ENCODE results near the gene ATP6V1G1.

Gene ATP6V1G1

DNA sequence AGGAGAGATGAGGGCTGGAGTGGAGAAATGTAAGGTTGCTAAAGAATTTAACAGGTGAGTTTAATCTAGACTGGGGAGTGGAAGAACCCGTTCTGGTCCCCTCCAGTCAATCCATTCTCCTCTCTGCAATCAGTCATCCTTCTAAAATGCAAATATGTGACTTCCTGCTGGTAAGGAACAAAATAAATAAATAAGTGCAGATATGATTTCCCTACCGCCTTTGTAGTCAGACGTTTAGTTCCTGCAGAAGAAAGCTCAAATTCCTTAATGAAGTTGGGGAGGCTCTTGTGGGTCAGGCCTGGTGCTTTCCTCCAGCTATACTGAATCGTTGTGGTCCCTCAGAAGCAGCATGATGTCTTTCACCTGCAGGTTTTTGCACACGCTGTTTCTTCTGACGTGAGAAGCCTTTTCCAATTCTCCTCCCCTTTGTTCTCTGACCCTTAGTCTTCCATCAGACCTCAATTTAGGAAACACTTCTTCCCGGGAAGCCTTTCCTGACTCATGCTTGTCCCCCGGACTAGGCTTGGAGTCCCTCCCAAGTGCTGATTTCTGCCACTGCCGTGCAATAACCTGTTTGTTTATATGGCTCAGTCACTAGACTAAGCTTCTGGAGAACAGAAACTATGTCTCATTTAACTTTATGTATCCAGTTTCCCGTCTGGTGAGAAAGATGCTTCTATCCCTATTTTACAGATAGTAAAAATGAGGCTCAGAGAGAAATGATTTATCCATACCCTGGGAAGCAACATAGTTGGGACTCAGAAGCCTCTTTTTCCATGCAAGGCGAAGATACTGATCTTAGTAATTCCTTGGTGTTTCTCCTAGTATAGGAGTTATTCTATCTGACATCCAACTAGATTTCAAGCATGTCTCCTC lies 1.3 kb downstream of the ATP6V1G1 start:
- Histone ChIP-seq H2BK5ac (ENCODE audit: low read depth, low read length, poor library complexity) (no peak overlapping the region), H4K8ac (ENCODE audit: low read depth, low read length) (no peak overlapping the region), H4K91ac (ENCODE audit: low read depth, low read length) (no peak overlapping the region), H2AFZ (ENCODE audit: insufficient read depth, low read length, poor library complexity) (no peak overlapping the region), H2AK5ac (ENCODE audit: low read length) (no peak overlapping the region), H3K27ac (ENCODE audit: low read depth, low read length) (no peak overlapping the region), H3K23ac (ENCODE audit: low read length) (no peak overlapping the region), H3K79me1 (ENCODE audit: low read length) (peaks cover 7% of the 10 kb centered on the region), H3K9ac (ENCODE audit: low read length) (peak overlapping the region; percentile 44), H3K4me2 (ENCODE audit: low read length) (peak overlapping the region; percentile 77), H3K79me2 (ENCODE audit: control insufficient read depth, insufficient read depth, low read length, poor library complexity) (peaks cover 15% of the 10 kb centered on the region), H3K9me3 (ENCODE audit: insufficient read depth, low read depth, low read length) (no peaks in the 10 kb centered on the region), H3K18ac (ENCODE audit: low read length) (no peak overlapping the region), H4K12ac (ENCODE audit: low read depth, low read length) (no peak overlapping the region), H3K4me1 (ENCODE audit: control insufficient read depth in 1 of 2, insufficient read depth in 2 of 2, low read length in 2 of 2) (peaks cover 6 to 7% of the 10 kb centered on the region in 2 experiments), H2BK120ac (ENCODE audit: insufficient read depth, low read length, poor library complexity) (no peak overlapping the region), H3K4ac (ENCODE audit: low read depth, low read length) (peak overlapping the region; percentile 97), H3K36me3 (ENCODE audit: control insufficient read depth in 1 of 2, insufficient read depth in 2 of 2, low read length in 2 of 2) (peaks cover 7 to 12% of the 10 kb centered on the region in 2 experiments), H3K27me3 (ENCODE audit: insufficient read depth, low read length) (no peaks in the 10 kb centered on the region), H3K4me3 (ENCODE audit: low read depth, low read length) (peak overlapping the region; percentile 93), H2BK12ac (ENCODE audit: low read length) (no peak overlapping the region), H3K14ac (ENCODE audit: low read length) (no peak overlapping the region)
- no CpG with 5 or more reads among the region's 11 CpGs for WGBS (ENCODE audit: extremely low coverage, insufficient coverage, insufficient read length)
- peak; percentile 71 to 80 for DNase-seq

DNA sequence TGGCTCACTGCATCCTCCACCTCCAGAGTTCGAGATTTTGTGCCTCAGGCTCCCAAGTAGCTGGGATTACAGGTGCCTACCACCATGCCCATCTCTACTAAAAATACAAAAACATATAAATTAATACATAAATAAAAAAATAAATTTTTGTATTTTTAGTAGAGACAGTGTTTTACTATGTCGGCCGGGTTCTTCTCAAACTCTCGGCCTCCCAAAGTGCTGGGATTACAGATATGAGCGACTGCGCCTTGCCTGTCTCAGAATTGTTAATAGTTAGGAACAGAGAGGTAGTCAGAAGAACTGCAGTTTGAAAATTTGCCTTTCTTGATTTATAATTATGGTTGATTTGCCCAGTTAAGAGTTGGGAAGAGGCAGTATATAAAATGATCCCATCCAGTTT lies 2.8 kb downstream of the ATP6V1G1 start:
- H3K4ac ChIP-seq (ENCODE audit: low read depth, low read length), result peak overlapping the region; percentile 54
- no peak overlapping the region for H3K4me2 ChIP-seq (ENCODE audit: low read length)
- no peak overlapping the region for H2BK120ac ChIP-seq (ENCODE audit: insufficient read depth, low read length, poor library complexity)
- H4K8ac ChIP-seq (ENCODE audit: low read depth, low read length), result no peak overlapping the region
- H3K4me3 ChIP-seq (ENCODE audit: low read depth, low read length), result no peak overlapping the region
- no peak overlapping the region for H2AFZ ChIP-seq (ENCODE audit: insufficient read depth, low read length, poor library complexity)
- H2AK5ac ChIP-seq (ENCODE audit: low read length), result no peak overlapping the region
- H3K27ac ChIP-seq (ENCODE audit: low read depth, low read length), result no peak overlapping the region
- WGBS (ENCODE audit: extremely low coverage, insufficient coverage, insufficient read length), result no CpG with 5 or more reads among the region's 6 CpGs
- no peak overlapping the region for H4K12ac ChIP-seq (ENCODE audit: low read depth, low read length)
- H3K79me2 ChIP-seq (ENCODE audit: control insufficient read depth, insufficient read depth, low read length, poor library complexity), result peaks cover 16% of the 10 kb centered on the region
- DNase-seq, result no peak
- H3K14ac ChIP-seq (ENCODE audit: low read length), result no peak overlapping the region
- peaks cover 6 to 7% of the 10 kb centered on the region in 2 experiments for H3K4me1 ChIP-seq (ENCODE audit: control insufficient read depth in 1 of 2, insufficient read depth in 2 of 2, low read length in 2 of 2)
- peaks cover 7% of the 10 kb centered on the region for H3K79me1 ChIP-seq (ENCODE audit: low read length)
- no peak overlapping the region for H3K23ac ChIP-seq (ENCODE audit: low read length)
- H3K36me3 ChIP-seq (ENCODE audit: control insufficient read depth in 1 of 2, insufficient read depth in 2 of 2, low read length in 2 of 2), result peaks cover 15 to 24% of the 10 kb centered on the region in 2 experiments
- no peaks in the 10 kb centered on the region for H3K27me3 ChIP-seq (ENCODE audit: insufficient read depth, low read length)
- no peaks in the 10 kb centered on the region for H3K9me3 ChIP-seq (ENCODE audit: insufficient read depth, low read depth, low read length)
- H3K18ac ChIP-seq (ENCODE audit: low read length), result no peak overlapping the region
- no peak overlapping the region for H4K91ac ChIP-seq (ENCODE audit: low read depth, low read length)
- no peak overlapping the region for H2BK5ac ChIP-seq (ENCODE audit: low read depth, low read length, poor library complexity)
- no peak overlapping the region for H2BK12ac ChIP-seq (ENCODE audit: low read length)
- H3K9ac ChIP-seq (ENCODE audit: low read length), result no peak overlapping the region

DNA sequence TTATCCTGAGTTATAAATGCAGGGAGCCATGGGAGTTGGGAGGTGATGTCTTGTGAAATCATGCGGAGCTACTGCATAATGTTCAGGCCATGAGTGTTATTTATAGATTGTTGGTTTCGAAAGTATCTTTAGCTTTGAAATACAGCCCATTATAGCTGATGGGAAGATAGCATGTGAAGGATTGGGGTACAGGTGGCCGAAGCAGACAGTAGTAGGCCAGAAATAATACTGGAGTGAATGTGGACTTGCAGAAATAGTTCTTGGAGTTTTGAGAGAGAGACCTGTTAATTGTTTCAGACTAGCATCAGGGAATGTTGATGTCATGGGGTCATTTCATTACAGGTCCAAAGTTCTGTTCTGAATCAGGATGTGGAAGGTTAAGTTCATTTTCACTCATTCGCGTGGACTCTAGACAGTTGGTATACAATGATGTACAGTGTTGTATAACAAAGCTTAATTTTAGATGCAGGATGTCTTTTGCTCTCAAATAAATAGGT lies 3.8 kb downstream of the ATP6V1G1 start:
- H3K14ac ChIP-seq (ENCODE audit: low read length), result no peak overlapping the region
- no peak overlapping the region for H3K23ac ChIP-seq (ENCODE audit: low read length)
- no peaks in the 10 kb centered on the region for H3K9me3 ChIP-seq (ENCODE audit: insufficient read depth, low read depth, low read length)
- H3K9ac ChIP-seq (ENCODE audit: low read length), result no peak overlapping the region
- no peak overlapping the region for H3K4me2 ChIP-seq (ENCODE audit: low read length)
- H4K8ac ChIP-seq (ENCODE audit: low read depth, low read length), result no peak overlapping the region
- DNase-seq, result no peak
- peaks cover 6 to 7% of the 10 kb centered on the region in 2 experiments for H3K4me1 ChIP-seq (ENCODE audit: control insufficient read depth in 1 of 2, insufficient read depth in 2 of 2, low read length in 2 of 2)
- H2AK5ac ChIP-seq (ENCODE audit: low read length), result no peak overlapping the region
- no peak overlapping the region for H4K12ac ChIP-seq (ENCODE audit: low read depth, low read length)
- no peak overlapping the region for H3K4me3 ChIP-seq (ENCODE audit: low read depth, low read length)
- H3K27me3 ChIP-seq (ENCODE audit: insufficient read depth, low read length), result no peaks in the 10 kb centered on the region
- peaks cover 7% of the 10 kb centered on the region for H3K79me1 ChIP-seq (ENCODE audit: low read length)
- no peak overlapping the region for H2AFZ ChIP-seq (ENCODE audit: insufficient read depth, low read length, poor library complexity)
- H3K4ac ChIP-seq (ENCODE audit: low read depth, low read length), result peak overlapping the region; percentile 34
- no peak overlapping the region for H3K27ac ChIP-seq (ENCODE audit: low read depth, low read length)
- H2BK12ac ChIP-seq (ENCODE audit: low read length), result no peak overlapping the region
- H2BK120ac ChIP-seq (ENCODE audit: insufficient read depth, low read length, poor library complexity), result no peak overlapping the region
- no peak overlapping the region for H4K91ac ChIP-seq (ENCODE audit: low read depth, low read length)
- peaks cover 18 to 27% of the 10 kb centered on the region in 2 experiments for H3K36me3 ChIP-seq (ENCODE audit: control insufficient read depth in 1 of 2, insufficient read depth in 2 of 2, low read length in 2 of 2)
- H2BK5ac ChIP-seq (ENCODE audit: low read depth, low read length, poor library complexity), result no peak overlapping the region
- WGBS (ENCODE audit: extremely low coverage, insufficient coverage, insufficient read length), result no CpG with 5 or more reads among the region's 5 CpGs
- H3K79me2 ChIP-seq (ENCODE audit: control insufficient read depth, insufficient read depth, low read length, poor library complexity), result peaks cover 16% of the 10 kb centered on the region
- no peak overlapping the region for H3K18ac ChIP-seq (ENCODE audit: low read length)

DNA sequence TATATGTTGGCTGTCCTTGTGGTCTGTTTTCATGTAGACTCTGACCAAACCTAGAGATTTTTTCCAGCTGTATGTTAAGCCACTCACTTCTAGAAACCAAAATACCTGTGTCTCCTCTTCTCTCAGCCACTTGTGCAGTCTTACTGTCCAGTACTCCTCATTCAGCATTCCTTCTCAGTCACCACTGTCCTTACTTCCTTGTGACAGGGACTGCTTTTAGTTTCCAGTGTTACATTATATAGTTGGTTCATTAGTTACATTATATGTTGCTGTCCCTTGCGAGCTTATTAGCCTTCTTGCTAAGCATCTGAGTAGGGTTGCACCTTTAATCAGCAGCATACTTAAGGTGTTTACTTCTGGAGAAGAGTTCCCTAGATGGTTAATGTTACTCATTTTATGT lies 4.3 kb downstream of the ATP6V1G1 start:
- H3K79me2 ChIP-seq (ENCODE audit: control insufficient read depth, insufficient read depth, low read length, poor library complexity), result peaks cover 16% of the 10 kb centered on the region

More for the DNA sequence above, 4.3 kb downstream of the ATP6V1G1 start:
- Histone ChIP-seq H3K36me3 (ENCODE audit: control insufficient read depth in 1 of 2, insufficient read depth in 2 of 2, low read length in 2 of 2) (peaks cover 19 to 30% of the 10 kb centered on the region in 2 experiments), H2AK5ac (ENCODE audit: low read length) (no peak overlapping the region), H3K27me3 (ENCODE audit: insufficient read depth, low read length) (no peaks in the 10 kb centered on the region), H2AFZ (ENCODE audit: insufficient read depth, low read length, poor library complexity) (no peak overlapping the region), H3K4me2 (ENCODE audit: low read length) (no peak overlapping the region), H3K79me1 (ENCODE audit: low read length) (peaks cover 7% of the 10 kb centered on the region), H2BK120ac (ENCODE audit: insufficient read depth, low read length, poor library complexity) (no peak overlapping the region), H3K4ac (ENCODE audit: low read depth, low read length) (peak overlapping the region; percentile 72), H2BK5ac (ENCODE audit: low read depth, low read length, poor library complexity) (no peak overlapping the region), H4K12ac (ENCODE audit: low read depth, low read length) (no peak overlapping the region), H3K9me3 (ENCODE audit: insufficient read depth, low read depth, low read length) (no peaks in the 10 kb centered on the region), H3K4me1 (ENCODE audit: control insufficient read depth in 1 of 2, insufficient read depth in 2 of 2, low read length in 2 of 2) (peaks cover 6 to 7% of the 10 kb centered on the region in 2 experiments), H3K23ac (ENCODE audit: low read length) (no peak overlapping the region), H3K18ac (ENCODE audit: low read length) (no peak overlapping the region), H3K27ac (ENCODE audit: low read depth, low read length) (no peak overlapping the region), H2BK12ac (ENCODE audit: low read length) (no peak overlapping the region), H3K14ac (ENCODE audit: low read length) (no peak overlapping the region), H3K4me3 (ENCODE audit: low read depth, low read length) (no peak overlapping the region), H3K9ac (ENCODE audit: low read length) (no peak overlapping the region), H4K91ac (ENCODE audit: low read depth, low read length) (no peak overlapping the region), H4K8ac (ENCODE audit: low read depth, low read length) (no peak overlapping the region)
- no peak for DNase-seq
- WGBS (ENCODE audit: extremely low coverage, insufficient coverage, insufficient read length), result no CpG with 5 or more reads among the region's 1 CpG

Measured in trophoblast cell (in vitro differentiated cells and primary cell).